ENCODE results near the gene CA4.
"Not testable (repeated sequence)": the region's sequence is repeated elsewhere in the genome, so short reads cannot be mapped to it uniquely, and the experiment has no call there.

The CA4 gene

DNA sequence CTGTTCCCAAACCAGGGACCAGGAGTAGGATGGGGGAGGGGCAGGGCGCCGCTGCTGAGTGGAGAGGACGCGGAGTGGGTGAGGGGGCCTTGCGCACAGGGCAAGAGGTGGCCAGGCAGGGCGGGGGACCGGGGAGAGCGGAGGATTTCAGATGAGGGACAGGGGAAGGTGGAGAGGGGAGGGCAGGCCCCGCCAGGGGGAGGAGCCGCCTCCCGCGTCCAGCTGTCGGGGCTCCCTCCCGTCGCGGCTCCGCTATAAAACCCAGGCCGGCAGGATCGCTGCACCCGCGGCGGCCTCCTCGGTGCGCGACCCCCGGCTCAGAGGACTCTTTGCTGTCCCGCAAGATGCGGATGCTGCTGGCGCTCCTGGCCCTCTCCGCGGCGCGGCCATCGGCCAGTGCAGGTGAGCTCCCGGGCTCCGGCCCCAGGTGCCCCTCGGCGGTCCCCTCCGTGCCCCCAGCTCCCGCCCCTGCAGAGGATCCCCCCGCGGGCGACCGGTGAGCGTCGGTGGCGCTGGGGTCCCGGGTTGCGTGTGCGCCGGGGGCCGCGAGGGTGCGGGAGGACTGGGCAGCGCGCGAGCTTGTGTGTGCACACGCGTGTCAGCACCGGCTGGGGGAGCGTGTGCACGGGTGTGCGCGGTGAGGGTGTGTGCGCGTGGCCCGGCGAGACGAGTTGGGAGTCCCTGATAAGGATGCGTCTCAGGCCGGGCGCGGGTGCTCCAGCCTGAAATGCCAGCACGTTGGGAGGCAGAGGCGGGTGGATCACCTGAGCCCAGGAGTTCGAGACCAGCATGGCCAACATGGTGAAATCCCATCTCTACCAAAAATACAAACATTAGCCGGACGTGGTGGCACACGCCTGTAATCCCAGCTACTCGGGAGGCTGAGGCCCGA, at the start of gene CA4:
CA4 (plus strand) TSS at position 283 of the 892 bp plus-strand sequence; CDS start at position 345, 62 bp downstream.
- peak; percentile 50 for DNase-seq

DNA sequence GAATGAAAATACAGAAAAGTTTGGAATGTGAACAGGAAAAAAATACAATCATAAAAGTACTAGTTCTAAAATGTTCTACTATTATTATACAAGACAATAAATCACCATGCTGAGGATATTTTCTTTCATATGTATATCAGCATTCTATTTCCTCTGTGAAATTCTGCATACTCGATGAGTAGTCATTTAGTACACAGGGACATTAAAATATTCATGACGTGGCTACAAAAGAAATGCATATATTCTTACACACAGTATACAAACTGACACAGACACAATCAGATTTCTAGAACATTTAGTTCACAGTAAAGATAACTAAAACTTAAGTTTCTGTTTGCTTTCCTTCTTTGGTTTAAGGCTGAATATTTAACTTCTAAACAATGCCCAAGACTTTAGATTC, 49.2 kb upstream of the CA4 start:
- not testable (repeated sequence) for DNase-seq

DNA sequence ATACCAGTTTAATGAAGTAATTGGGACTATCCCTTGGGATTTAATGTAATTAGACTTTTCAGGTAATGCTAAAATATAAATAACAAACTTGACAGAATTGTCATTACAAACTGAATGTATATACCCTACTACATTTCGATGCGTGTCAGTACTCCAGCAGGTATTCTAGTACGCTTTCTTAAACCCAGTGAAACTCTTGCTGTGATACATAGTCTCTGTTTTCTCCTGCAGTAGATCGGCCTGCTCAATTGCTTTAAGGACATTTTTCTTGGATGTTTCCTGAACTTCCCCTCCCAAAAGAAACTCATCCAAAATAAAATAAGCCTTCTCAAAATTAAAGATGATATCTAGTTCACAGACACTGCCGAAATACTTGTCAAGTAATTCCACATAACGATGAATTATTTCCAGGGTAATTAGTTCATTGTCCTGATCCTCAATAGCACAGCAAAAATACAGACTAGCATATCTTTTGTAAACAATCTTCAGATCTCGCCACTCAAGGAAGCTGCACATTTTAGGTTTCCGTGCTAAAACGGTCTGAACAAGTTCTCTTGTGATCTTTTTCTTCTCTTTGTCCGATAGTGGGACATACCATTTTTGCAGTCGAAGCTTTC, 47.6 kb upstream of the CA4 start:
- not testable (repeated sequence) for DNase-seq

DNA sequence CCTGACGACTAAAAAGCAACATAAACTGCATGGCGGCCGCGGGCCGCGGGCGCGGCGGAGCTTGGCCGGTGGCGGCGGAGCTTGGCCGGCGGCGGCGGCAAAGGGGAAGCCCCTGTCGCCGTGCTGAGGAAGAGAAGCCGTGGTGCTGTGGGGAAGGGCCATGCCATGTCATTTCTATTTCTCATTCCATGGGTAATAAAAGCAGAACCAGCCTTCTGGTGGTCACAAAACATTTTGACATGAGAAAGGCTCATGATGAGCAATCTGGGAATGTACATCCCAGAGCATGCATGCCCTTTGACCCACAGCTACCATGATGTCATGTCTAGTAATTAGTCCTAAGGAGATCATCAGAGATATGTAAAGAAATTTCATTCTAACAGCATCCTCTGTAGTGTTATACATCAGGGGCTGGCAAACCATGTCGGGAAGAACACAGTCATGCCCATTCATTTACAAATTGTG, 47.1 kb upstream of the CA4 start:
- DNase-seq: no peak

DNA sequence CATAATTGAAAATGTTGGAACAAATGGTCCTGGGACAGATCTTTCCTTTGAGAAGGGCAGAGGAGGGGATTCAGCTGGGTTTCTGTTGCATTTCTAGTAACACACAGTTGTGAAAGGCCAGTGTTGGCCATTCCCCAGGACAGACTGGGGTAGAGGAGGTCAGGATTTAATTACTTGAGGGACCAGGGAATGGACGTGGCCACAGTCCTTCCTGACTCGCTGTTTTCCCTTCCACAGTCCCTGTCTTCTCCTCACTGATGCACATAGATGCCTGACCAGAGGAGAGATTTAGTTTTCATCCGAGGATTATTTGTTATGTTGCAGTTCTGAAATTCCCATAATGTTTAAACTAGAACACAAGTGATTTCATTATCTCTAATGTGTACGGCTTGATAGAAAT, 45.8 kb upstream of the CA4 start:
- DNase-seq: no peak

DNA sequence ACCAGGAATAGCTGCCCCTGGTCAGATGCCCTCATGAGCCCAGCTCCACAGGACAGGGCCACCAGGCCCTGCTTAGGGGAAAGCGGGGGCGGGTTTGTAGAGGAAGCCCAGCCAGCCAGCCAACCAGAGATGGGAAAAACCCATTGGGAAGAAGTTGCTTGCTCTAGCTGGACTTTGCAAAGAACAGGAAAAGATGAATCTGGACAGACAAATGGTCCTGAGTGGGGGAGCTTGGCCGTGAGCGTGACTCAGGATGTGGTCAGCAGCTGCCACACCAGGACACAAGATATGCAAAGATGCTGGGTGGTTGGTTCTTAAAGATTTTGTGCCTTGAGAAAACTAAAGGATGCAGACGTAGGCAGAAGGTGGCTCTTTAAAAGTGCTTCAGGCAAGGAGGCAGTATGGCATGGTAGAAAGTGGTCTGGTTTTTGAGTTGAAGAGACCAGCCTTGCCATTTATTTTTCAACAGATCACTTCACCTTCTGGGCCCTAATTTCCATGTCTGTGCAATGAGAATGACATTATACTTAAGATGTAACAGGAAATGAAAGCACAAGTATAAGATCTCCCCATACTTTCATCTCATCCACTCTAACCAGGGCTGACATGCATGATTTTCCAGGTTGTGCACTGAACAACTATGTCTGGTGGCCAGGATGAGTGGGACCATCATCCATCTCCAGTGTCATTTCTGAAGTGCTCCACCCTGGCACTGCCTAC, 43.3 kb upstream of the CA4 start:
- no peak for DNase-seq

DNA sequence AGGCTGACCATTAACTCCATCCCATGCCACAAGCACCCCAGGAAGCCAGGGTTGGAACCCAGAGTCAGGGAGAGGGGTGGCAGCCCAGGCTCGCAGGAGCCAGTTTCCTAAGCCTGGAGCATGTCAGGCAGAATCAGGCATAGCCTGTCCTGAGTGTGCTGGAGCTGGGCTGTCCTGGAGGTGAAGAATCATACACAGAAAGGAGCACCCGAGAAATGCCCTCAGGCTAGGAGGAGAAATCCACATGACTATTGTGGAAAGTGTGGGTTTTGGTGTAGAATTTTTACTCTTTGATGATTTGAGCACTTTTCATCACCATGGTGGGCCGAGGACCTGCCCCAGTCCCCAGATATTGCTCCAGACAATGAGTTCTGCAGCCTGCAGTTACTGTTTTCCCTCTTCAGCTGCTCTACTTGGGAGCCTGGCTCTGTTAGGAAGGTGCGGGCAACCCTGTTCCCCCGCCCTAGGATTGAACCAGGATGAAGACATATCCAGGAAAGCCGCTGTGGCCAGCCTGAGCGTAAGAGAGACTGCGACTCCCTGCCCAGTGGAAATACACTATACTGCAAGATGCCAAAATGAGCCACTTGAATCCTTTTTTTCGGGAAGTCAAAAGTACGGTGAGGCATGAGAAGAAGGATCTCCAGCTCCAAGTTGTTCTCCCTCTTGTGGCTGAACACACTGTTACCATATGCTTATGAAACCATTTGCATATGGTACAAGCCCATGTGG, 42.1 kb upstream of the CA4 start:
- no peak for DNase-seq

DNA sequence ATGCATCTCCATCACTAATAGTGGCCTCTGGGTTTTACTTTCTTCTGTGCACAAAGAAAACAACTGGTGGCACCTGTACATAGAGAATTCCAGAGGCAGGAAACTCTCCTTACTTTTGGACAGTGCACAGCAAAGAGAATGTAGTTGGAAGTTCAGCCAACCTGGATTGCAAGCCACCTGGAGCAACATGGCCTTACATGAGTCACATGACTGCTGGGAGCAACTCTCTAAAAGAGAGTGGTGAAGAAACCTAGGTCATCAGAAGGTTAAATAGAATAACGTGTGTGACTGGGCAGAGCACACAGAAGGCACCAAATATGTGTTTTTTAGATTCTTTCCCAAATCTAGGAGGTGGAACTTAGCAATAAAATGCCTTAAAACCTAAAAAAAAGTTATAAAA, 41.5 kb upstream of the CA4 start:
- DNase-seq: not testable (repeated sequence)

DNA sequence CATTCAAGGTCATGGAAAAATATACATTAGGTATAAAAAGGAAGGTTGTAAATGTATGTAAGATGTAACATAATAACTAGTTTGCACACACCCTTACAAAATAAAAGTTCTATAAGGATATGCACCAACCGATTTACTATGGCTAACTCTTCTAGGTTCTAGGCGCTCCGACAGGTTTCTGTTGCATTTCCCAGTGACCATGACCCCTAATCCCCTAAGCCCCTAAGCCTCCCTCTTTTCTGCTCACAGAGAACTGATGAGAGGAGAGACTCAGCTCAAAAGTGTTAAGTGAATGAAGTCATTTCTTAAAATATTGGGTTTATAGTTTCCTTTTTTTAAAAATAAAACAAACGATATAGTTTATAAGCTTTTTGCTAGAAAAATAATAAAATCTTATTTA, 41.1 kb upstream of the CA4 start:
- DNase-seq: no peak

DNA sequence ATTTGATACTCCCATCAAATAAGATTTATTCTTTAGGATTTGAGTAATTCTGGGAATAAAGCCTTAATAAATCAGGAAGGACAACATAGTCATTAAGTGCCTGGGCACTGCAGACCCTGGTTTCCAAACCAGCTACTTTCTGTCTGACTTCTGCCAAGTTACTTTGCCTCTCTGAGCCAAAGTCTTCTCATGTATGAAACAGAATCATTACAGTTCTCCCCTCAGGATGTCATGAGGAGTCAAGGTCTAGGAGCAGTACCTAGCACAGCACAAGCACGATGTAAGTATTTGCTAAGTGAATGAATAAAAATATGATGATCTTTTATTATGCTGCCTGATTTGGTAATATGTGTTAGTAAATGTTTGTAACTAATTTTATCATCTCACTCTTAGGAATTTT, 40.6 kb upstream of the CA4 start:
- no peak for DNase-seq

DNA sequence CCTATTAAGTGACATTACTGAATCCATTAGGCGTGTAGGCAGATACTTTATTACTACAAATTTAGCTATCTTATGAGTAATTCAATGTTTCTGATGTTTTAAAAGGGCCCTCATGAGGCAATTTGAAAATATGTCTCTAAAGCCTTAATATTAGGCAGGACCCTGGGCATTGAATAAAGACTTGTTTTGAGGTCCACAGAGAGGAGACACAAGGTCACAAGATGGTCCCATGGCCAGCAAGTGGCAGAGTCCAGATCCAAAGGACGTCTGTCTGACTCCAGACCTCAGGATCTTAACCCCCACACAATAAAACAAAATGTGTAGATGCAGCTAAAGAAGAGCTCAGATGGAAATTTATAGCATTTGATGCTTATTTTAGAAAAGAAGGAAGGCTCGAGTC, 39.2 kb upstream of the CA4 start:
- no peak for DNase-seq

DNA sequence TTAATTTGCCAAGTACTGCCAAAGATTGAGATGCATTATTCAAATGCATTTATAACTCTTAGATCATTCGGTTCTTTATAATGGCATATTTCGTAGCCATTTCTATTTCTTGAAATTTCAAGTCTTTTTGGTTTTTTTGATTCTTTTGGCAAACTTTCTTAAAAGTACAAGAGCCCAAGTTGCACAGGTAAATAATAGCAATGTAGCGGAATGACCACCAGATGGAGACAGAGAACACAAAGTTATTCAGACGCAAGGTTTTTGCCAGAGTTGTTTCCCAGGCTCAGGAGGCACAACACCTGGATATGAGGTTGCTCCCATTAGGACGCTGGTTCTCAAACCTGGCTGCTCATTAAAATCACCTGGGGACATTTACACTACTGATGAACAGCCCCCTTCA, 38.1 kb upstream of the CA4 start:
- DNase-seq: not testable (repeated sequence)

DNA sequence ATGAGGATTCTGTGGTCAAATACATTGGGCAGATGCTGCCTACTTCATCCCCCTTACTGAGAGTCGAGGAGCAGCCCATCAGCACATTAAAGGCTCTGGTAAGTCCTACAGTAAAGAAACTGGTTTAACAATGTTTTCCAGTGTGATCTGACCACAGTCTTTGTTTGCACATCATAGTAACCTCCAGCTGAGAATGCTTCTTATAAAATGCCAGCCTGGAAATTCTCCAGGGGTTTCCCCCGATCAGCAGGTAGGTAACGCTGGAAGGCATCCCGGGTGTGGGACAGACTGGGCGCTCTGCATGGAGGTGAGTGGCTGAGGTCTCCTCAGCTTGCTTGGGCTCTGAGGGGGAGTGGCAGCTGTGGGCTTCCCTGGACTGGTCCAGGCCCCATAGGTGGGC, 34.4 kb upstream of the CA4 start:
- not testable (repeated sequence) for DNase-seq

DNA sequence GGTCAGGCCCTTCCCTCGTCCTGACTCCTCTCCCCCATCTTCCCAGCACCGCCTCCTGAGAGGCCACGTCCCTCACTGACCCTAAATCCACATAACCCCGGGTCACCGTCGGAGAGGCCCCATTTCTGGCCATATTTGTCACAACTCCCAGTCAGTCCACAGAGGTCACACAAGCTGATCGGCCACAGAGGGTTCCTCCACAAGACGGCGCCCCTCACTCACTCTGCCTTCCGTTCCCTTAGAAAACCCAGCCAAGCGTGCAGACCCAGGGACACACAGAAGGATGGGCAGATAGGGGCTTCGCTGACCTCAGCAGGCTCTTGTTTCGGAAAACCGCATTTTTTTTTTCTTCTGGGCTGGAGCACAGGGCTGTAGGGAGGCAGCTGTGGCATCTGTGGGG, 33.6 kb upstream of the CA4 start:
- DNase-seq: not testable (repeated sequence)

DNA sequence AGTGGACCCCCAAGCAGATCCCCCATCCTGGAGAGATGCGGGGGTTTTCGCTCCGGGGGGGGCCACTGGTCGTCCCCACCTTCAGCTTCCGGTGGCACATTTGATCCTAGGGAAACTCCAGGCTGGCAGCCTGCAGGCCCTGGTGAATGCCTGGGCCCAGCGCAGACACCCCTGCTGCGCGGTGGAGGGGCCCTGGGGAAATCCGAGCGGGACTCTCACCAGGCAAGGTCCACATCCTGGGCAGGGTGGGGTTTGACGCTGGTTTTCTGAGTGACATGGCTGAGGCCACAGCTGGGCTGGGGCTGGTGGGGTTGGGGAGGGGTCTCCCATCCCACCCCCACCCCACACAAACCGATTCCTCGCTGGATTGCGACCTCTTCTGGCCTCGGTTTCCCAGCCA, 30.6 kb upstream of the CA4 start:
- DNase-seq: not testable (repeated sequence)

DNA sequence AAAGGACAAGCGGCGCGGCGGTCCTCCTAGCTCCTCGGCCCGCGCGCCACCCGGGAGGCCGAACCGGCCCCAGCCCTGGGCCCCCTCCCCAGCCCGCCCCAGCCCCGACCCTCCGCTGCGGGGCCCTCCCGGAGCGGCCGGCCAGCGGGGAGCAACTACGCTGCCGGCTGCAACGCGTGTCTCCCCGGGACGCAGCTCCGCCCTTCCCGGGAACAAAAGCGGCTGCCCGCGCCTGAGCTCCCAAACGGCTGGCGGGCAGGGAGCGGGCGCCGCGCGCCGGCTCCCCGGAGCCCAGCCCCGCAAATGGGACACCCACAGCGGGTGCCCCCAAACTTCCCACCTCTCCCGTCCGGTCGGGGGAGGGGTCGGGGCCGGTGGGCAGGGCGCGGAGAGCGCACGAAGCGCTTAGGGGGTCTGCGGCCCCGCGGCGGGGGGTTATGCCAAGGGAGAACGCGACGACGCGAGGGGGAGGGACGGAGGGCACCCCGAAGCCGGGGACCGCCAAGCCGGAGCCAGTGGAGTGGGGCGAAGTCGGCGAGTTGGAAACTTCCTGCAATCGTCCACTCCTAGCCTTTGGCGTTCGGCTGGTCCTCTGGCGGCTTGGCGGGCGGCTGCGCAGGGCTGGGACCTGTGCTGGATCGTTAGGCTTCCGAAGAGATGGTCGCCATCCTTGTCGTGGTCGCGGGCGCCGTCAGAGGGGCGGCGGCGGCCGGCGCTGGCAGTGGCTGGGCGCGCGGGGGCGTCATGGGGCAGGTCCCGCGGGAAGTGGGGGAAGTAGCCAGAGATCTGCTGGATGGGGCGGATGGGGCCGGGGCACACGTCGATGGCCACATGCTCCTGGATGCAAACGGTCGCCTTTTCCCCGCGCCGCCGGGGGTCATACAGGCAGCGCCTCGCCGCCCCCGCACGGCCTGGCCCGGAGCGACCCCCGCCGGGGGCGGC, 29.7 kb upstream of the CA4 start:
- not testable (repeated sequence) for DNase-seq

DNA sequence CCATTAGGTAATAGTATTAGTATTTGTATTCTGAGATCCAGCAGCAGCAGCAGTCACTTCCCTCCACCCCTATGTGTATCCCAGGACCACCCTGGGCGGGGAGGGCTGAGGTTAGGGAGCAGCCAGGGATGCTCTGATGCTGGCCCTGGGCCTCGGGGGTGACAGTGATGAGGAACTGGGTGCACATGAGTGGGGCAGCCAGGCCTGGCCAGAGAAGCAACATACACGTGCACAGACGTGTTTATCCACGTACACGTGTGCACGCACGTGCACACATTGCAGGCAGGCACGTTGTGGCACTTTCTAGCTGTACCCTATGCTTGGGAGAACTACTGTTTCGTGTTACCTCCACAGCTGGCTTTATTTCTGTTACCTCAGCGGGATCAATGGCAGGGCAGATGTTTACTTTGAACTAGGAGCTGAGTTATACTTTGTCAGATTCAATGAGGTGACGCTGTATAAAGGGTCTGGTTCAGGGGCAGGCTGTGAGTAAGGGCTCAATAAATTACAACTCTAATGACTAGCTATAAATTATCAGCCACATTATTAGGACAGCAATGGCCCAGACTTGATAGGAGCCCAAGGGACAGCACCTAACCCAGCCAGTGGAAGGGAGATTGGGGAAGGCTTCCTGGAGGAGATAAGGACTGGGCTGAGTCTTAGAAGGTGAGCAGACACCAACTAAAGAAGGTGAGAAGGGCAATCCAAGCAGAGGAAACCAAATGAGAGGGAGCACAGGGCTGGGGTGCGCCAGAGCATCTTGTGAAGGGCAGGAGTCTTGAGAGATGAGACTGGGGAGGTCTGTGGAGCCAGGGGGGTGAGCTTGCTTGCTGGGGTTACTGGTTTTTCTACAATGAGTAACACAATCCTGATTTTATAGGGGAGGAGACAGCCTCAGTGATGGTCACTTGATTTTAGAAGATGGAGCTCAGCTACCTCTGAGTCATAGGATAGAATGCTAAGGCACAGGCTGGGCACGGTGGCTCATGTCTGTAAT, 22.4 kb upstream of the CA4 start:
- no peak for DNase-seq

DNA sequence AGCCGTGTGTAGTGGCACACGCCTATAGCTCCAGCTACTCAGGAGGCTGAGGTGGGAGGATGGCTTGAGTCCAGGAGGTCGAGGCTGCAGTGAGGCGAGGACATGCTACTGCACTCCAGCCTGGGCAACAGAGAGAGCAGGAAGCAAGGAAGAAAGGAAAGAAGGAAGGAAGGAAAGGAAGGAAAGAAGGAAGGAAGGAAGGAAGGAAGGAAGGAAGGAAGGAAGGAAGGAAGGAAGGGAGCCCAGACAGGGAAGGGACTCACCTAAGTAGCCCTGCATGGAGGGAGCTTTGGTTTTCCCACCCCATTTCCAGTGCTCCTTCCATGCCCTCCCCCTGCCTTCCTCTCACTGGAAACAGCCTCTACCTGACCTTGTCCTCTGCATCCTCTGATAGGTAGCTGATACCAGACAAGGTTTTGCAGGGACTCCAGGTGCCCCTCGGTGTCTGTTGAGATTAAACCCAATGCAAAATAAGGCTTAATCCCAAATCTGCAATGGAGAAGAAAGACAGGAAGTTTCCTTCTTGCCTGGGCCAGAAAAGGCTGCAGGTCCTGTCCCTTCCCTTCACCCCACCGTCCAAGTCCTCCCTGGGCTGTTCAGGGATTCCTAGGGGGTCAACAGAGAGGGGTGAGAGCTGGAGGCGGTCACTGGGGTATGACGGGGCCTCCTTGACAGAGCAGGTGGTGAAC, 21.5 kb upstream of the CA4 start:
- DNase-seq: no peak

DNA sequence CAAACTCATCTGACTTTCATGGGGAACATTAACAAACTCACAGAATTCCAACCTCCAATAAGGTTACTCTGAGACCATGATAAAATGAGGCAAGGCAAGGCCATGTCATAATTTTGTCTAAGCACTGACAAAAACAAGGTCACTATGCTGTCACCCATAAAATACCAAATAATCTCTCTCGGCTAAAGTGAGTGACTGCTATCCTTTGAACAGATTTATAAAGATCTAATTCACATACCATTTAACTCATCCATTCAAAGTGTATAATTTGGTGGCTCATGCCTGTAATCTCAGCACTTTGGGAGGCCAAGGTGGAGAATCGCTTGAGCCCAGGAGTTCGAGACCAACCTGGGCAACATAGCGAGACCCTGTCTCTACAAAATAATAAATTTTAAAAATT, 20.6 kb upstream of the CA4 start:
- DNase-seq: no peak

DNA sequence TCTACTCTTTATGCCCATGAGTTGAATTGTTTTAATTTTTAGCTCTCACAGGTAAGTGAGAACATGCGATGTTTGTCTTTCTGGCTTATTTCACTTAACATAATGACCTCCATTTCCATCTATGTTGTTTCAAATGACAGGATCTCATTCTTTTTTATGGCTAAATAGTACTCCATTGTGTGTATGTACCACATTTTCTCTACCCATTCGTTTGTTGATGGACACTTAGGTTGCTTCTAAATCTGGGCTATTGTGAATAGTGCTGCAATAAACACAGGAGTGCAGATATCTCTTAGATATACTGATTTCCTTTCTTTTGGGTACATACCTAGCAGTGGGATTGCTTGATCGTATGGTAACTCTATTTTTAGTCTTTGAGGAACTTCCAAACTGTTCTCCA, 19.3 kb upstream of the CA4 start:
- no peak for DNase-seq

Data from NCI-H510A (cell line).